H1 (cell line): ENCODE measurements around the gene HOMER2.

Experiments
- ASH2L ChIP-seq: fragments of 200-600, 300-600 bp; sonication (generic); IDR thresholded peaks from one replicate; pipeline ENCODE4 v1.7.1; 2017; ENCODE audit warnings: low read length
- ATF2 ChIP-seq: IDR thresholded peaks from 2 replicates; pipeline ENCODE4 v1.6.1; 2012; ENCODE audit warnings: low read length, inconsistent platforms
- CEBPB ChIP-seq: IDR thresholded peaks from 2 replicates; pipeline ENCODE4 v1.6.1; 2012; ENCODE audit warnings: low read depth, low read length
- CTCF ChIP-seq, 3 experiments: IDR thresholded peaks; 1 replicate in 2 of 3; 2 replicates in 1 of 3; pipeline versions ENCODE4 v1.5.1 to v1.6.1; 2011; ENCODE audit warnings: low read length in 3 of 3, mild to moderate bottlenecking in 3 of 3, inconsistent platforms in 2 of 3, low read depth in 1 of 3, moderate library complexity in 1 of 3; ENCODE audit not compliant: insufficient read depth in 1 of 3; ENCODE audit errors: control extremely low read depth in 1 of 3
- EZH2 ChIP-seq: fragments of 200-600 bp; sonication (generic); IDR thresholded peaks from 2 replicates; pipeline ENCODE4 v1.7.1; 2012; ENCODE audit warnings: low read depth, mild to moderate bottlenecking, moderate library complexity, low read length, inconsistent platforms; ENCODE audit not compliant: severe bottlenecking
- MAFK ChIP-seq: IDR thresholded peaks from 2 replicates; pipeline ENCODE4 v1.6.1; 2012; ENCODE audit warnings: low read depth, mild to moderate bottlenecking, improper control_type of control experiment, low read length
- NRF1 ChIP-seq: IDR thresholded peaks from 2 replicates; pipeline ENCODE4 v1.6.1; 2011; ENCODE audit warnings: mild to moderate bottlenecking, low read depth, low read length, improper control_type of control experiment
- POLR2A ChIP-seq, 2 experiments: IDR thresholded peaks; 1 replicate in 1 of 2; 2 replicates in 1 of 2; pipeline ENCODE4 v1.6.1; 2011; ENCODE audit warnings: low read depth in 2 of 2, low read length in 2 of 2, mild to moderate bottlenecking in 2 of 2; ENCODE audit errors: control extremely low read depth in 1 of 2
- POU5F1 ChIP-seq: IDR thresholded peaks from 2 replicates; pipeline ENCODE4 v1.6.1; 2011; ENCODE audit warnings: low read depth, mild to moderate bottlenecking, low read length, moderate library complexity
- RAD21 ChIP-seq, 2 experiments: IDR thresholded peaks in 1 of 2; conservative IDR thresholded peaks in 1 of 2; 2 replicates each; pipeline ENCODE4 v1.6.1; 2011; ENCODE audit warnings: low read depth in 2 of 2, low read length in 2 of 2, improper control_type of control experiment in 1 of 2, inconsistent platforms in 1 of 2, mild to moderate bottlenecking in 1 of 2, moderate library complexity in 1 of 2
- SIN3A ChIP-seq, 2 experiments: IDR thresholded peaks in 1 of 2; conservative IDR thresholded peaks in 1 of 2; 2 replicates each; pipeline ENCODE4 v1.6.1; 2011 to 2012; ENCODE audit warnings: low read length in 2 of 2, improper control_type of control experiment in 1 of 2, low read depth in 1 of 2, mild to moderate bottlenecking in 1 of 2
- SIX5 ChIP-seq: IDR thresholded peaks from 2 replicates; pipeline ENCODE4 v1.6.1; 2011; ENCODE audit warnings: mild to moderate bottlenecking, low read depth, low read length
- YY1 ChIP-seq: IDR thresholded peaks from 2 replicates; pipeline ENCODE4 v1.6.1; 2011; ENCODE audit warnings: low read depth, mild to moderate bottlenecking, low read length
- TF ChIP-seq, protein P1 (sequence below): IDR thresholded peaks from 2 replicates; pipeline ENCODE4 v1.6.1; 2012; ENCODE audit warnings: inconsistent platforms

- TF ChIP-seq MAFK (no peak), EZH2 (no peak), POLR2A (IDR thresholded peaks at IDR 0.05; ENCODE audit: control extremely low read depth in 1 of 2, low read depth in 2 of 2, low read length in 2 of 2) (no peak), CEBPB (no peak), CTCF (IDR thresholded peaks at IDR 0.05; ENCODE audit: control extremely low read depth in 1 of 3, insufficient read depth in 1 of 3, low read depth in 1 of 3, low read length in 3 of 3) (no peak), ASH2L (no peak), NRF1 (no peak), POU5F1 (no peak), YY1 (no peak), SIX5 (no peak), SIN3A (conservative IDR thresholded peaks at IDR 0.05 in 1 of 2, IDR thresholded peaks at IDR 0.05 in 1 of 2; ENCODE audit: low read depth in 1 of 2, low read length in 2 of 2) (no peak), RAD21 (IDR thresholded peaks at IDR 0.05 in 1 of 2, conservative IDR thresholded peaks at IDR 0.05 in 1 of 2; ENCODE audit: low read depth in 2 of 2, low read length in 2 of 2) (no peak), ATF2 (no peak)
- TF ChIP-seq, protein P1, sequence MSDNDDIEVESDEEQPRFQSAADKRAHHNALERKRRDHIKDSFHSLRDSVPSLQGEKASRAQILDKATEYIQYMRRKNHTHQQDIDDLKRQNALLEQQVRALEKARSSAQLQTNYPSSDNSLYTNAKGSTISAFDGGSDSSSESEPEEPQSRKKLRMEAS = no peak
Measured at GRCh38 chr15:82851306-82851850, 101.1 kb downstream of the HOMER2 start.
